ENCODE results near the gene LGALS9B. TPM values are rescaled to one million over a fixed set of nuclear protein-coding genes. Genes with fewer than 3 reads are reported as not detected.

The LGALS9B gene
- total RNA-seq: not detected in 2 replicates

DNA sequence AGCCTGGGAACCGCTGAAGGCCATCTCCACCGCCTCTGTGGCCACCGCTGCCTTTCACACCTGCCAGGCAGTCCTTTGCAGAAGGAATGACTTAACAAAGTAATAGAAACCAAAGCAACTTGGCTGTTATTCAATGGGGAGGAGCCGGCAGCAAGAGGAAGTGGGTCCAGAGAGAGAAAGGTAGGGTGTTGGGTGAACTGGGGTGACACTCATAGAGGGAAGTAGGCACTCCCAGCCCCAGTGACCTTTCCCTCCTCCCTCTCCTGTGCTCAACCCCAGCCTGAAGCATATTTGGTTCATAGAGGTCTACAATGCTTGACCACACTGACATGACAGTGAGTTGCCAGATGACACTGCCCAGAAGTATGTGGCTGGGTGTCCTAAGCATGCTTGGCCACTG lies at the start of gene LGALS9B:
Gene LGALS9B, minus strand, starts transcription at position 93 of the 400 bp plus-strand sequence. Its CDS starts 69 bp downstream, at position 24.

Other genes with a start within 250 kb of the LGALS9B start
- gene CDRT15L2, start 112.2 kb upstream of the LGALS9B start, total RNA-seq: not detected in 2 replicates

Data from smooth muscle cell of bladder (primary cell).